Measurements from ENCODE around the gene CNGA3.

Gene CNGA3

GRCh38 chr2:98332989-98333388 is 13.3 kb upstream of the CNGA3 start:
- no peak for DNase-seq

GRCh38 chr2:98333922-98334321 is 12.3 kb upstream of the CNGA3 start:
- DNase-seq = no peak

- DNase-seq = no peak
Observed at GRCh38 chr2:98334439-98335078, 11.7 kb upstream of the CNGA3 start.

- DNase-seq = no peak
Observed at GRCh38 chr2:98335271-98335670, 11.0 kb upstream of the CNGA3 start.

- DNase-seq = no peak
Observed at GRCh38 chr2:98341241-98341640, 5.0 kb upstream of the CNGA3 start.

GRCh38 chr2:98343285-98343684 is 3.0 kb upstream of the CNGA3 start:
- no peak for DNase-seq

GRCh38 chr2:98347298-98348065 is 1.2 kb downstream of the CNGA3 start:
- DNase-seq = no peak

- DNase-seq = no peak
Observed at GRCh38 chr2:98348066-98348561, 1.9 kb downstream of the CNGA3 start.

GRCh38 chr2:98350411-98350810 is 4.2 kb downstream of the CNGA3 start:
- no peak for DNase-seq

- DNase-seq = no peak
Observed at GRCh38 chr2:98355881-98356280, 9.6 kb downstream of the CNGA3 start.

GRCh38 chr2:98356729-98357128 is 10.5 kb downstream of the CNGA3 start:
- no peak for DNase-seq

- no peak for DNase-seq
Observed at GRCh38 chr2:98357849-98358248, 11.6 kb downstream of the CNGA3 start.

GRCh38 chr2:98359986-98360385 is 13.7 kb downstream of the CNGA3 start:
- no peak for DNase-seq

- DNase-seq = no peak
Observed at GRCh38 chr2:98367721-98368120, 21.5 kb downstream of the CNGA3 start.

- no peak for DNase-seq
Observed at GRCh38 chr2:98369710-98370239, 23.5 kb downstream of the CNGA3 start.

GRCh38 chr2:98372121-98372520 is 25.9 kb downstream of the CNGA3 start:
- DNase-seq = no peak

GRCh38 chr2:98372579-98372978 is 26.3 kb downstream of the CNGA3 start:
- no peak for DNase-seq

- DNase-seq = no peak
Observed at GRCh38 chr2:98374286-98374685, 28.0 kb downstream of the CNGA3 start.

GRCh38 chr2:98374958-98375570 is 28.8 kb downstream of the CNGA3 start:
- DNase-seq = no peak

GRCh38 chr2:98376301-98376910 is 30.1 kb downstream of the CNGA3 start:
- no peak for DNase-seq

- no peak for DNase-seq
Observed at GRCh38 chr2:98376996-98377395, 30.7 kb downstream of the CNGA3 start.

GRCh38 chr2:98377544-98377943 is 31.3 kb downstream of the CNGA3 start:
- DNase-seq = no peak

GRCh38 chr2:98378196-98378595 is 31.9 kb downstream of the CNGA3 start:
- DNase-seq = no peak

Measured in stimulated activated naive CD4-positive, alpha-beta T cell treated with Interleukin-2 at 50 U/mL for 16 hours (primary cell).